Heart right ventricle (tissue), 16 donors: ENCODE measurements around the gene L3MBTL4. TPM values are rescaled to one million over a fixed set of nuclear protein-coding genes. Genes with fewer than 3 reads are reported as not detected.
"Not testable (repeated sequence)": the region's sequence is repeated elsewhere in the genome, so short reads cannot be mapped to it uniquely, and the experiment has no call there.

Experiments used
- ATAC-seq, 8 donors: fragments of 200-7000 bp; cut with Tn5 transposase; one replicate each; pipeline ENCODE4 v1.9.1; 2020; ENCODE audit warnings: mild to moderate bottlenecking in 8 of 8, moderate library complexity in 8 of 8, moderate number of reproducible peaks in 1 of 8
- DNase-seq, 2 donors: peaks; one replicate each; pipeline ENCODE4 v3.0.0-alpha.2; 2020
- H3K27ac ChIP-seq, 10 donors: fragments of 200-600 bp; sonication (generic) in 2 of 10; one replicate each; pipeline versions ENCODE4 v1.5.0 to v1.8.0; 2020 to 2022; ENCODE audit warnings: mild to moderate bottlenecking in 3 of 10
- H3K27me3 ChIP-seq, 7 donors: fragments of 200-600 bp; one replicate each; pipeline ENCODE4 v1.8.0; 2021 to 2022; ENCODE audit warnings: mild to moderate bottlenecking in 2 of 7
- H3K36me3 ChIP-seq, 9 donors: fragments of 200-600 bp; sonication (generic) in 1 of 9; one replicate each; pipeline versions ENCODE4 v1.5.0 to v1.8.0; 2020 to 2022; ENCODE audit warnings: mild to moderate bottlenecking in 2 of 9
- H3K4me1 ChIP-seq, 9 donors: fragments of 200-600 bp; sonication (generic) in 1 of 9; one replicate each; pipeline versions ENCODE4 v1.5.0 to v1.8.0; 2020 to 2022; ENCODE audit warnings: mild to moderate bottlenecking in 4 of 9
- H3K4me3 ChIP-seq, 10 donors: fragments of 200-600 bp; sonication (generic) in 2 of 10; one replicate each; pipeline versions ENCODE4 v1.5.0 to v1.8.0; 2020 to 2022; ENCODE audit warnings: mild to moderate bottlenecking in 7 of 10, moderate library complexity in 2 of 10
- H3K9me3 ChIP-seq, 11 donors: fragments of 200-600 bp in 10 of 11; sonication (generic) in 2 of 11; one replicate each; pipeline versions ENCODE4 v1.5.0 to v1.8.0; 2013 to 2022; ENCODE audit warnings: mild to moderate bottlenecking in 2 of 11, control low read depth in 1 of 11, moderate library complexity in 1 of 11
- CTCF ChIP-seq, 9 donors: fragments of 200-600 bp; sonication (generic) in 2 of 9; IDR thresholded peaks; one replicate each; pipeline versions ENCODE4 v1.5.0 to v1.8.0; 2021 to 2022; ENCODE audit warnings: antibody characterized with exemption in 9 of 9, mild to moderate bottlenecking in 5 of 9, moderate library complexity in 1 of 9
- WGBS, 2 donors: extraction: QIAGEN DNeasy Blood & Tissue Kit; methylation state at CpG; one replicate each; pipeline ENCODE4 v1.1.7; 2013; ENCODE audit warnings: inconsistent platforms in 1 of 2; 5-methylcytosine and 5-hydroxymethylcytosine counted together
- intact Hi-C, 10 donors: fragments of 100-400 bp; cut with DNase I; formaldehyde crosslinking; loops; one replicate each; pipeline versions ENCODE4 v1.11.1 to v1.14.2; 2022
- polyA plus RNA-seq, 2 donors: library from polyadenylated mRNA; stranded (reverse); fragments of 200-250 nt; gene quantifications; one replicate each; pipeline ENCODE4 v1.2.3, GENCODE V29; 2013
- total RNA-seq, 10 donors: library from RNA; stranded (reverse); fragmentation: NEBNext Ultra II Directional in 3 of 10; extraction: Animal tissue kit (Norgen Biotek cat#: 25700) in 3 of 10; gene quantifications; one replicate each; pipeline versions ENCODE4 v1.2.1 to v1.2.4, GENCODE V29; 2021 to 2023
- donor health status: Arrhythmogenic right ventricular cardiomyopathy.
- donor health status: ischemic (EF 13 %, LVEDD 7.1; RV severe dilation, severe dysfunction).
- donor health status: healthy with polysubstance abuse.
- donor health status: DM: no; HTN: yes; CAD: no.
- donor health status: DM: no; HTN: no; CAD: no.
- donor health status: ischemic (EF 25% LVEDD 6.9; RV normal size, moderate dysfunction).
- donor health status: ischemic (EF 25% LVEDD 5.7; RV mildly dilated, moderate dysfunction).
- donor health status: healthy.
- donor health status: DM: yes; HTN: yes; CAD: no.
- donor health status: Ischemic cardiomyopathy.
- donor health status: ischemic (EF 35%, LVEDD 5.7; RV mildly dilated, moderate dysfunction).
- donor health status: nonischemic (EF 11% LVEDD 7.7; RV severe dilation, severe dysfunction).
- donor health status: DM: yes; HTN: yes; CAD: no.
- donor health status: PGD.
- donor health status: ischemic (EF 29% LVEDD 5.4; RV normal size, mild dysfunction).
- donor health status: nonischemic (EF 23%, LVEDD 6.1; RV moderate dilation, normal function).

Gene L3MBTL4
- total and polyA plus RNA-seq, 12 donors: 0.54 to 3.2 (median 1.3) TPM

- H3K4me3 ChIP-seq: no peak overlapping the region
- peaks cover 0 to under 1% (median 0%) of the 10 kb centered on the region in 9 donors for H3K4me1 ChIP-seq
- H3K27me3 ChIP-seq: no peaks in the 10 kb centered on the region
- H3K9me3 ChIP-seq: peaks cover 0 to 21% (median 6%) of the 10 kb centered on the region in 11 donors
- 98% methylated on average over 8 of the region's 8 CpGs for WGBS, 2 donors
- DNase-seq (no peak), ATAC-seq (no peak)
- H3K36me3 ChIP-seq: peaks cover 0 to 9% (median 0%) of the 10 kb centered on the region in 9 donors
- no peak overlapping the region for H3K27ac ChIP-seq
- no peak for TF ChIP-seq CTCF (IDR thresholded peaks at IDR 0.05)
- intact Hi-C loops: no loop called here
Measured at GRCh38 chr18:6261938-6262337, 152.8 kb downstream of the L3MBTL4 start.

GRCh38 chr18:6259324-6259723, 155.4 kb downstream of the L3MBTL4 start:
- intact Hi-C loops, H3K36me3 ChIP-seq, H3K27ac ChIP-seq, ATAC-seq, H3K4me3 ChIP-seq, DNase-seq, H3K27me3 ChIP-seq: not testable (repeated sequence)
- Histone ChIP-seq H3K4me1 (peaks cover 0 to 26% (median 21%) of the 10 kb centered on the region in 9 donors), H3K9me3 (peaks cover 0 to 21% (median 6%) of the 10 kb centered on the region in 11 donors)
- WGBS, 2 donors: 85 to 95% methylated on average over 1 of the region's 1 CpG

GRCh38 chr18:6257950-6258349, 156.8 kb downstream of the L3MBTL4 start:
- Histone ChIP-seq H3K36me3 (peaks cover 0 to 9% (median 0%) of the 10 kb centered on the region in 9 donors), H3K4me3 (no peak overlapping the region), H3K9me3 (peaks cover 0 to 21% (median 6%) of the 10 kb centered on the region in 11 donors), H3K4me1 (peaks cover 0 to 30% (median 22%) of the 10 kb centered on the region in 9 donors), H3K27me3 (no peaks in the 10 kb centered on the region), H3K27ac (no peak overlapping the region)
- WGBS, 2 donors: 84 to 92% methylated on average over 3 of the region's 3 CpGs
- TF ChIP-seq CTCF (IDR thresholded peaks at IDR 0.05): no peak
- ATAC-seq (no peak), DNase-seq (no peak)
- intact Hi-C loops: no loop called here

- no peak for DNase-seq
- peaks cover 0 to 27% (median 6%) of the 10 kb centered on the region in 11 donors for H3K9me3 ChIP-seq
- ATAC-seq: peak in 4 of 8 donors; percentile 28 to 52 (median 46)
- WGBS, 2 donors: 65 to 69% methylated on average over 10 of the region's 10 CpGs
- H3K4me1 ChIP-seq: peaks cover 0 to 30% (median 22%) of the 10 kb centered on the region in 9 donors
- H3K27me3 ChIP-seq: no peaks in the 10 kb centered on the region
- peaks cover 0 to 9% (median 0%) of the 10 kb centered on the region in 9 donors for H3K36me3 ChIP-seq
- H3K4me3 ChIP-seq: peak overlapping the region in 3 of 10 donors; percentile 0 to 34 (median 13)
- no peak for TF ChIP-seq CTCF (IDR thresholded peaks at IDR 0.05)
- peak overlapping the region in 1 of 10 donors; percentile 57 for H3K27ac ChIP-seq
- intact Hi-C loops: no loop called here
Measured at GRCh38 chr18:6256521-6256920, 158.2 kb downstream of the L3MBTL4 start.

GRCh38 chr18:6255886-6256285, 158.8 kb downstream of the L3MBTL4 start:
- intact Hi-C loops: no loop called here
- Histone ChIP-seq H3K9me3 (peaks cover 0 to 27% (median 6%) of the 10 kb centered on the region in 11 donors), H3K27ac (peak overlapping the region in 3 of 10 donors; percentile 17 to 42 (median 37)), H3K36me3 (peaks cover 0 to 9% (median 0%) of the 10 kb centered on the region in 9 donors), H3K4me1 (peaks cover 0 to 30% (median 22%) of the 10 kb centered on the region in 9 donors), H3K27me3 (no peaks in the 10 kb centered on the region), H3K4me3 (no peak overlapping the region)
- ATAC-seq (no peak), DNase-seq (no peak)
- TF ChIP-seq CTCF (IDR thresholded peaks at IDR 0.05): no peak
- 82 to 86% methylated on average over 1 of the region's 1 CpG for WGBS, 2 donors
